H1 (cell line): ENCODE data around the gene WNT11. TPM values are rescaled to one million over a fixed set of nuclear protein-coding genes. Genes with fewer than 3 reads are reported as not detected.

Experiments
- CTCF ChIA-PET: fragments of 300-600 bp; sonication (Branson Sonifier 250); formaldehyde crosslinking; loops from one replicate; lab custom pipeline; 2021; ENCODE audit not compliant: partially characterized antibody; lab: Charles Lee
- POLR2A ChIA-PET: fragments of 300-600 bp; sonication (Branson Sonifier 250); formaldehyde crosslinking; loops from one replicate; lab custom pipeline; 2021; ENCODE audit warnings: inconsistent platforms; ENCODE audit not compliant: partially characterized antibody; lab: Charles Lee
- DNase-seq, 2 experiments: peaks; one replicate each; pipeline versions ENCODE4 v3.0.0 to v3.0.0-alpha.2; 2010 to 2022; ENCODE audit warnings: low spot score in 2 of 2, low read depth in 1 of 2, mixed read lengths in 1 of 2
- FAIRE-seq: peaks from 2 replicates; lab custom pipeline; 2011; peaks lifted over from hg19 to GRCh38; lab: Jason Lieb, UNC
- H2AFZ ChIP-seq: 2 replicates; pipeline ENCODE4 v1.8.1; 2012; ENCODE audit warnings: low read length, inconsistent platforms
- H2AK5ac ChIP-seq: 2 replicates; pipeline ENCODE4 v1.6.1; 2013; ENCODE audit warnings: low read depth, low read length
- H2BK120ac ChIP-seq: replicated peaks from 2 replicates; pipeline ENCODE3; 2013; ENCODE audit warnings: low read depth, low read length, inconsistent platforms
- H2BK12ac ChIP-seq: 2 replicates; pipeline ENCODE4 v1.6.1; 2013; ENCODE audit warnings: low read depth, low read length
- H2BK15ac ChIP-seq: 2 replicates; pipeline ENCODE4 v1.6.1; 2013; ENCODE audit warnings: low read length
- H2BK20ac ChIP-seq: 2 replicates; pipeline ENCODE4 v1.6.1; 2013; ENCODE audit warnings: low read length
- H2BK5ac ChIP-seq: 2 replicates; pipeline ENCODE4 v1.6.1; 2013; ENCODE audit warnings: low read depth, low read length
- H3K14ac ChIP-seq: 2 replicates; pipeline ENCODE4 v1.6.1; 2013; ENCODE audit warnings: inconsistent platforms; ENCODE audit not compliant: insufficient read length
- H3K18ac ChIP-seq: 2 replicates; pipeline ENCODE4 v1.6.1; 2013; ENCODE audit warnings: low read length; ENCODE audit errors: extremely low read depth
- H3K23ac ChIP-seq: 2 replicates; pipeline ENCODE4 v1.6.1; 2013; ENCODE audit warnings: inconsistent platforms; ENCODE audit not compliant: insufficient read length
- H3K23me2 ChIP-seq: 2 replicates; pipeline ENCODE4 v1.6.1; 2013; ENCODE audit warnings: low read depth, low read length
- H3K27ac ChIP-seq: 2 replicates; pipeline ENCODE4 v1.6.1; 2011; ENCODE audit warnings: low read depth, low read length, inconsistent platforms
- H3K27me3 ChIP-seq, 4 experiments: replicated peaks in 1 of 4; 1 replicate in 1 of 4; 2 replicates in 3 of 4; pipeline versions ENCODE4 v1.6.1 to v1.8.1; 2011 to 2013; ENCODE audit warnings: low read length in 3 of 4, mild to moderate bottlenecking in 3 of 4, inconsistent platforms in 2 of 4, mixed read lengths in 2 of 4, moderate library complexity in 1 of 4; ENCODE audit not compliant: control insufficient read depth in 3 of 4, insufficient read depth in 3 of 4; ENCODE audit errors: extremely low read depth in 1 of 4
- H3K36me3 ChIP-seq, 4 experiments: 2 replicates each; pipeline versions ENCODE4 v1.6.1 to v1.8.1; 2011 to 2013; ENCODE audit warnings: mild to moderate bottlenecking in 4 of 4, low read length in 3 of 4, moderate library complexity in 2 of 4, control low read depth in 1 of 4, inconsistent platforms in 1 of 4; ENCODE audit not compliant: insufficient read depth in 4 of 4, control insufficient read depth in 2 of 4
- H3K4ac ChIP-seq: replicated peaks from 2 replicates; pipeline ENCODE3; 2013; ENCODE audit warnings: low read length, low read depth, mixed read lengths, inconsistent platforms; ENCODE audit not compliant: insufficient read length
- H3K4me1 ChIP-seq, 4 experiments: replicated peaks in 1 of 4; 1 replicate in 1 of 4; 2 replicates in 3 of 4; pipeline versions ENCODE4 v1.6.1 to v1.8.1; 2011 to 2013; ENCODE audit warnings: low read length in 3 of 4, inconsistent platforms in 2 of 4, mixed read lengths in 1 of 4; ENCODE audit not compliant: insufficient read depth in 4 of 4, control insufficient read depth in 3 of 4
- H3K4me2 ChIP-seq, 2 experiments: 2 replicates each; pipeline versions ENCODE4 v1.6.1 to v1.8.1; 2011 to 2013; ENCODE audit warnings: low read depth in 2 of 2, low read length in 2 of 2, control low read depth in 1 of 2, inconsistent platforms in 1 of 2, mild to moderate bottlenecking in 1 of 2; ENCODE audit not compliant: insufficient read depth in 1 of 2
- H3K4me3 ChIP-seq, 4 experiments: fragments of 200-600, 300-600 bp in 1 of 4; sonication (generic), shearing (Covaris generic), sonication (Bioruptor Twin) in 1 of 4; 2 replicates each; pipeline versions ENCODE4 v1.5.1 to v1.8.1; 2011 to 2016; ENCODE audit warnings: low read length in 4 of 4, low read depth in 3 of 4, control low read depth in 2 of 4, inconsistent platforms in 2 of 4, mild to moderate bottlenecking in 2 of 4, mixed read lengths in 1 of 4, moderate library complexity in 1 of 4; ENCODE audit not compliant: insufficient read depth in 2 of 4; ENCODE audit errors: extremely low read depth in 1 of 4
- H3K56ac ChIP-seq: replicated peaks from 2 replicates; pipeline ENCODE3; 2013; ENCODE audit warnings: low read depth, mild to moderate bottlenecking, mixed read lengths, low read length, inconsistent platforms; ENCODE audit not compliant: insufficient read length
- H3K79me1 ChIP-seq: 2 replicates; pipeline ENCODE4 v1.6.1; 2013; ENCODE audit warnings: low read depth, low read length, control low read depth
- H3K79me2 ChIP-seq, 2 experiments: 2 replicates each; pipeline versions ENCODE4 v1.6.1 to v1.8.1; 2012 to 2013; ENCODE audit warnings: low read length in 2 of 2, mild to moderate bottlenecking in 2 of 2, inconsistent platforms in 1 of 2; ENCODE audit not compliant: insufficient read depth in 2 of 2, control insufficient read depth in 1 of 2
- H3K9ac ChIP-seq, 4 experiments: replicated peaks in 1 of 4; 1 replicate in 1 of 4; 2 replicates in 3 of 4; pipeline versions ENCODE4 v1.6.1 to v1.8.1; 2011 to 2013; ENCODE audit warnings: low read depth in 3 of 4, low read length in 3 of 4, control low read depth in 2 of 4, mild to moderate bottlenecking in 2 of 4, moderate library complexity in 2 of 4, inconsistent platforms in 1 of 4; ENCODE audit errors: extremely low read depth in 1 of 4
- H3K9me3 ChIP-seq, 2 experiments: 2 replicates each; pipeline versions ENCODE4 v1.6.1 to v1.8.1; 2012 to 2013; ENCODE audit warnings: mild to moderate bottlenecking in 2 of 2, moderate library complexity in 2 of 2, control low read depth in 1 of 2, inconsistent platforms in 1 of 2, low read depth in 1 of 2, low read length in 1 of 2, mixed read lengths in 1 of 2; ENCODE audit not compliant: insufficient read depth in 2 of 2
- H4K20me1 ChIP-seq, 2 experiments: replicated peaks in 1 of 2; 2 replicates each; pipeline versions ENCODE3 to v1.8.1; 2011 to 2013; ENCODE audit warnings: inconsistent platforms in 2 of 2, low read length in 2 of 2, mild to moderate bottlenecking in 1 of 2; ENCODE audit not compliant: insufficient read depth in 2 of 2, control insufficient read depth in 1 of 2
- H4K5ac ChIP-seq: 2 replicates; pipeline ENCODE4 v1.6.1; 2013; ENCODE audit warnings: low read length, low read depth, mixed read lengths, inconsistent platforms; ENCODE audit not compliant: insufficient read length
- H4K8ac ChIP-seq: 2 replicates; pipeline ENCODE4 v1.8.0; 2013; ENCODE audit warnings: mild to moderate bottlenecking, moderate library complexity, low read length, inconsistent platforms; ENCODE audit not compliant: insufficient read depth; ENCODE audit errors: extremely low read depth
- H4K91ac ChIP-seq: replicated peaks from 2 replicates; pipeline ENCODE3; 2013; ENCODE audit warnings: low read length, mixed read lengths, inconsistent platforms; ENCODE audit not compliant: insufficient read length
- ASH2L ChIP-seq: fragments of 200-600, 300-600 bp; sonication (generic); IDR thresholded peaks from one replicate; pipeline ENCODE4 v1.7.1; 2017; ENCODE audit warnings: low read length
- ATF2 ChIP-seq: IDR thresholded peaks from 2 replicates; pipeline ENCODE4 v1.6.1; 2012; ENCODE audit warnings: low read length, inconsistent platforms
- GABPA ChIP-seq: IDR thresholded peaks from 2 replicates; pipeline ENCODE4 v1.6.1; 2011; ENCODE audit warnings: mild to moderate bottlenecking, low read length, moderate library complexity, borderline replicate concordance; ENCODE audit not compliant: insufficient read depth
- NRF1 ChIP-seq: IDR thresholded peaks from 2 replicates; pipeline ENCODE4 v1.6.1; 2011; ENCODE audit warnings: mild to moderate bottlenecking, low read depth, low read length, improper control_type of control experiment
- RAD21 ChIP-seq, 2 experiments: IDR thresholded peaks in 1 of 2; conservative IDR thresholded peaks in 1 of 2; 2 replicates each; pipeline ENCODE4 v1.6.1; 2011; ENCODE audit warnings: low read depth in 2 of 2, low read length in 2 of 2, improper control_type of control experiment in 1 of 2, inconsistent platforms in 1 of 2, mild to moderate bottlenecking in 1 of 2, moderate library complexity in 1 of 2
- RNF2 ChIP-seq: fragments of 200-900, 300-1000 bp; sonication (generic); IDR thresholded peaks from 2 replicates; pipeline ENCODE4 v1.7.1; 2016; ENCODE audit warnings: borderline replicate concordance, low read depth, mild to moderate bottlenecking, antibody characterized with exemption, low read length; ENCODE audit not compliant: poor library complexity, severe bottlenecking; ENCODE audit errors: missing control alignments
- RXRA ChIP-seq: IDR thresholded peaks from 2 replicates; pipeline ENCODE4 v1.6.1; 2011; ENCODE audit warnings: low read depth, mild to moderate bottlenecking, low read length, moderate library complexity; ENCODE audit not compliant: insufficient read depth
- SIX5 ChIP-seq: IDR thresholded peaks from 2 replicates; pipeline ENCODE4 v1.6.1; 2011; ENCODE audit warnings: mild to moderate bottlenecking, low read depth, low read length
- USF2 ChIP-seq: IDR thresholded peaks from 2 replicates; pipeline ENCODE4 v1.6.1; 2011; ENCODE audit warnings: low read length, improper control_type of control experiment
- whole genome bisulfite sequencing, 2 experiments: shearing (Covaris generic) in 1 of 2; methylation state at CpG; one replicate each; pipeline versions ENCODE4 v1.1.6 to v1.1.7; 2013 to 2015; ENCODE audit warnings: low lambda C conversion rate in 2 of 2, mixed read lengths in 2 of 2, inconsistent platforms in 1 of 2, low coverage in 1 of 2, missing lambda C conversion rate in 1 of 2; ENCODE audit not compliant: insufficient replicate concordance in 2 of 2, insufficient coverage in 1 of 2, insufficient read length in 1 of 2; ENCODE audit errors: extremely low coverage in 1 of 2, missing lambda C conversion rate in 1 of 2; 5-methylcytosine and 5-hydroxymethylcytosine counted together
- polyA plus RNA-seq, 7 experiments: library from polyadenylated mRNA; depleted of rRNA in 3 of 7; stranded (reverse) in 5 of 7; unstranded in 2 of 7; fragments of >200 nt in 5 of 7; fragments of 200-250 nt in 2 of 7; gene quantifications; 1 replicate in 5 of 7; 2 replicates in 1 of 7; 4 replicates in 1 of 7; pipeline versions ENCODE4 v1.2.1 to v1.2.3, GENCODE V29; 2011 to 2013; ENCODE audit warnings: missing spikeins in 2 of 7, mixed read lengths in 2 of 7
- total RNA-seq: library from RNA; stranded (reverse); fragmentation: NEBNext Ultra II Directional; extraction: Animal tissue kit (Norgen Biotek cat#: 25700); gene quantifications from 2 replicates; pipeline ENCODE4 v1.2.1, GENCODE V29; 2021

Gene WNT11
- total and polyA plus RNA-seq, 2 of the 8 experiments (the other 6 are each of a cell fraction or from before 2014, with no cell fraction given): 0.11 to 0.45 TPM

GRCh38 chr11:76249195-76249741, 43.0 kb upstream of the WNT11 start:
- no peak overlapping the region for H2BK20ac ChIP-seq
- TF ChIP-seq RNF2: no peak
- TF ChIP-seq NRF1: no peak
- no peak for TF ChIP-seq USF2
- TF ChIP-seq GABPA: no peak
- TF ChIP-seq ASH2L: no peak
- no peak for TF ChIP-seq RXRA
- no peak for TF ChIP-seq ATF2
- TF ChIP-seq SIX5: no peak
- TF ChIP-seq RAD21 (IDR thresholded peaks at IDR 0.05 in 1 of 2, conservative IDR thresholded peaks at IDR 0.05 in 1 of 2; ENCODE audit: low read depth in 2 of 2, low read length in 2 of 2): no peak

More at GRCh38 chr11:76249195-76249741, 43.0 kb upstream of the WNT11 start:
- H3K9ac ChIP-seq: no peak overlapping the region
- H3K14ac ChIP-seq: no peak overlapping the region
- FAIRE-seq (no peak), DNase-seq (no peak)
- H3K56ac ChIP-seq: no peak overlapping the region
- no peaks in the 10 kb centered on the region for H3K9me3 ChIP-seq
- H4K5ac ChIP-seq: no peak overlapping the region
- H3K4me1 ChIP-seq: peaks cover 0 to 2% (median under 1%) of the 10 kb centered on the region in 4 experiments; a peak in 2 of 7 replicates
- no peak overlapping the region for H3K18ac ChIP-seq
- 0 out of 2 replicates have a peak overlapping the region, but pooled peaks have one; percentile 3 for H2AK5ac ChIP-seq
- H3K36me3 ChIP-seq: no peaks in the 10 kb centered on the region
- no peak overlapping the region for H4K8ac ChIP-seq
- no peak overlapping the region for H2BK12ac ChIP-seq
- no peak overlapping the region for H4K91ac ChIP-seq
- no peaks in the 10 kb centered on the region for H3K79me1 ChIP-seq
- H2BK15ac ChIP-seq: no peak overlapping the region
- H4K20me1 ChIP-seq: no peaks in the 10 kb centered on the region
- H2BK5ac ChIP-seq: no peak overlapping the region
- H3K4me3 ChIP-seq: no peak overlapping the region
- H3K4ac ChIP-seq: no peak overlapping the region
- CTCF ChIA-PET: interaction anchor here (0.8 to 11.7 kb wide), 16 partner anchors 7 to 171 kb away, joined by 3 to 83 read pairs (median 6); partner anchors contain the start of gene WNT11
- H2BK120ac ChIP-seq: no peak overlapping the region
- no peak overlapping the region for H3K23ac ChIP-seq
- POLR2A ChIA-PET: interaction anchor here (2.0 kb wide), 1 partner anchor 14 kb away, joined by 8 read pairs; no protein-coding TSS in a partner anchor
- H3K27ac ChIP-seq: no peak overlapping the region
- no peaks in the 10 kb centered on the region for H3K23me2 ChIP-seq
- peaks cover 0 to 3% (median under 1%) of the 10 kb centered on the region in 4 experiments; a peak in 3 of 7 replicates for H3K27me3 ChIP-seq
- no peak overlapping the region for H2AFZ ChIP-seq
- 75% methylated on average over 3 of the region's 3 CpGs; no CpG with 5 or more reads in 1 of the 2 experiments for WGBS, 2 experiments
- H3K4me2 ChIP-seq: no peak overlapping the region
- no peaks in the 10 kb centered on the region for H3K79me2 ChIP-seq
